Calu3 (cell line): ENCODE measurements around the gene OR2C3. TPM values are rescaled to one million over a fixed set of nuclear protein-coding genes. Genes with fewer than 3 reads are reported as not detected.

Experiments used
- BruUV-seq: library from RNA; stranded (reverse); fragments of 400-500 nt; replicated peaks from 2 replicates; lab custom pipeline; 2021; lab: Mats Ljungman, UMichigan
- CTCF ChIA-PET: fragments of 300-600 bp; sonication (Branson Sonifier 250); formaldehyde crosslinking; loops from one replicate; lab custom pipeline; 2022; ENCODE audit warnings: antibody characterized with exemption; lab: Charles Lee
- DNase-seq: peaks from one replicate; pipeline ENCODE4 v3.0.0; 2022
- H3K27ac Mint-ChIP-seq: one replicate; pipeline ENCODE4 v1.8.0; 2022; ENCODE audit warnings: mixed read lengths; ENCODE audit not compliant: unreplicated experiment
- H3K27me3 Mint-ChIP-seq: one replicate; pipeline ENCODE4 v1.8.0; 2022; ENCODE audit warnings: mixed read lengths; ENCODE audit not compliant: unreplicated experiment
- H3K36me3 Mint-ChIP-seq: one replicate; pipeline ENCODE4 v1.8.0; 2022; ENCODE audit warnings: mild to moderate bottlenecking, moderate library complexity, mixed read lengths; ENCODE audit not compliant: insufficient read depth, unreplicated experiment
- H3K4me1 Mint-ChIP-seq: one replicate; pipeline ENCODE4 v1.8.0; 2022; ENCODE audit warnings: mild to moderate bottlenecking, low read depth, mixed read lengths; ENCODE audit not compliant: unreplicated experiment
- H3K4me3 Mint-ChIP-seq: one replicate; pipeline ENCODE4 v1.8.0; 2022; ENCODE audit warnings: mild to moderate bottlenecking, low read depth, moderate library complexity, mixed read lengths; ENCODE audit not compliant: unreplicated experiment
- H3K9me3 Mint-ChIP-seq: one replicate; pipeline ENCODE4 v1.8.0; 2022; ENCODE audit warnings: low read depth, mixed read lengths; ENCODE audit not compliant: unreplicated experiment
- CTCF ChIP-seq: fragments of 200-600 bp; IDR thresholded peaks from one replicate; pipeline ENCODE4 v1.8.0; 2022; ENCODE audit warnings: antibody characterized with exemption; ENCODE audit not compliant: unreplicated experiment
- intact Hi-C: fragments of 100-400 bp; cut with micrococcal nuclease; formaldehyde crosslinking; loops from one replicate; pipeline ENCODE4 v1.10.0; 2022; ENCODE audit not compliant: unreplicated experiment
- total RNA-seq: library from RNA; stranded (reverse); gene quantifications from 2 replicates; pipeline ENCODE4 v1.2.3, GENCODE V29; 2022

The OR2C3 gene
- total RNA-seq, 1 experiment from 2014 or later: not detected

- intact Hi-C loops: no loop called here
- CTCF ChIA-PET: no interaction called here
Measured at GRCh38 chr1:247552231-247552630, 16.0 kb upstream of the OR2C3 start.

GRCh38 chr1:247551721-247552120, 15.5 kb upstream of the OR2C3 start:
- Mint-ChIP-seq H3K4me3 (no peak overlapping the region), H3K4me1 (no peaks in the 10 kb centered on the region), H3K36me3 (no peaks in the 10 kb centered on the region), H3K9me3 (peaks cover 28% of the 10 kb centered on the region), H3K27ac (no peak overlapping the region), H3K27me3 (no peaks in the 10 kb centered on the region)
- no peak for TF ChIP-seq CTCF
- BruUV-seq: no TSS peak
- no peak for DNase-seq
- CTCF ChIA-PET: no interaction called here
- intact Hi-C loops: no loop called here

More at GRCh38 chr1:247552231-247552630, 16.0 kb upstream of the OR2C3 start:
- Mint-ChIP-seq H3K27ac (no peak overlapping the region), H3K27me3 (no peaks in the 10 kb centered on the region), H3K36me3 (no peaks in the 10 kb centered on the region), H3K4me1 (no peaks in the 10 kb centered on the region), H3K4me3 (no peak overlapping the region), H3K9me3 (peaks cover 32% of the 10 kb centered on the region)
- no peak for DNase-seq
- no TSS peak for BruUV-seq
- TF ChIP-seq CTCF: no peak

GRCh38 chr1:247548769-247549182, 12.5 kb upstream of the OR2C3 start, which contains the start of gene GCSAML:
Gene GCSAML (plus strand): TSS chr1:247549134. CDS start chr1:247549192, 58 bp downstream.
- Mint-ChIP-seq H3K27ac (no peak within 1 kb of the TSS), H3K9me3 (peaks cover 25% of the 10 kb centered on the region), H3K4me3 (no peak within 1 kb of the TSS), H3K36me3 (no peaks in the 10 kb centered on the region), H3K27me3 (no peaks in the 10 kb centered on the region), H3K4me1 (no peaks in the 10 kb centered on the region)
- BruUV-seq: no TSS peak
- TF ChIP-seq CTCF: no peak
- intact Hi-C loops: no loop called here
- CTCF ChIA-PET: no interaction called here
- no peak for DNase-seq

- no peak overlapping the region for H3K27ac Mint-ChIP-seq
- H3K4me3 Mint-ChIP-seq: no peak overlapping the region
- CTCF ChIA-PET: no interaction called here
- intact Hi-C loops: no loop called here
- peaks cover 25% of the 10 kb centered on the region for H3K9me3 Mint-ChIP-seq
- H3K27me3 Mint-ChIP-seq: no peaks in the 10 kb centered on the region
- no peak for DNase-seq
- no peaks in the 10 kb centered on the region for H3K36me3 Mint-ChIP-seq
- H3K4me1 Mint-ChIP-seq: no peaks in the 10 kb centered on the region
- no TSS peak for BruUV-seq
- TF ChIP-seq CTCF: no peak
Measured at GRCh38 chr1:247548092-247548491, 11.9 kb upstream of the OR2C3 start.
